Calu3 (cell line): ENCODE results near the gene KIF20B. TPM values are rescaled to one million over a fixed set of nuclear protein-coding genes. Genes with fewer than 3 reads are reported as not detected.

Source experiments
- BruUV-seq: library from RNA; stranded (reverse); fragments of 400-500 nt; replicated peaks from 2 replicates; lab custom pipeline; 2021; lab: Mats Ljungman, UMichigan
- CTCF ChIA-PET: fragments of 300-600 bp; sonication (Branson Sonifier 250); formaldehyde crosslinking; loops from one replicate; lab custom pipeline; 2022; ENCODE audit warnings: antibody characterized with exemption; lab: Charles Lee
- DNase-seq: peaks from one replicate; pipeline ENCODE4 v3.0.0; 2022
- H3K27ac Mint-ChIP-seq: one replicate; pipeline ENCODE4 v1.8.0; 2022; ENCODE audit warnings: mixed read lengths; ENCODE audit not compliant: unreplicated experiment
- H3K27me3 Mint-ChIP-seq: one replicate; pipeline ENCODE4 v1.8.0; 2022; ENCODE audit warnings: mixed read lengths; ENCODE audit not compliant: unreplicated experiment
- H3K36me3 Mint-ChIP-seq: one replicate; pipeline ENCODE4 v1.8.0; 2022; ENCODE audit warnings: mild to moderate bottlenecking, moderate library complexity, mixed read lengths; ENCODE audit not compliant: insufficient read depth, unreplicated experiment
- H3K4me1 Mint-ChIP-seq: one replicate; pipeline ENCODE4 v1.8.0; 2022; ENCODE audit warnings: mild to moderate bottlenecking, low read depth, mixed read lengths; ENCODE audit not compliant: unreplicated experiment
- H3K4me3 Mint-ChIP-seq: one replicate; pipeline ENCODE4 v1.8.0; 2022; ENCODE audit warnings: mild to moderate bottlenecking, low read depth, moderate library complexity, mixed read lengths; ENCODE audit not compliant: unreplicated experiment
- H3K9me3 Mint-ChIP-seq: one replicate; pipeline ENCODE4 v1.8.0; 2022; ENCODE audit warnings: low read depth, mixed read lengths; ENCODE audit not compliant: unreplicated experiment
- intact Hi-C: fragments of 100-400 bp; cut with micrococcal nuclease; formaldehyde crosslinking; loops from one replicate; pipeline ENCODE4 v1.10.0; 2022; ENCODE audit not compliant: unreplicated experiment
- total RNA-seq: library from RNA; stranded (reverse); gene quantifications from 2 replicates; pipeline ENCODE4 v1.2.3, GENCODE V29; 2022
- TF ChIP-seq, protein P1 (sequence below): fragments of 200-600 bp; IDR thresholded peaks from one replicate; pipeline ENCODE4 v1.8.0; 2022; ENCODE audit warnings: antibody characterized with exemption; ENCODE audit not compliant: unreplicated experiment

The KIF20B gene
- total RNA-seq, 1 experiment from 2014 or later = 39.9 TPM

DNA sequence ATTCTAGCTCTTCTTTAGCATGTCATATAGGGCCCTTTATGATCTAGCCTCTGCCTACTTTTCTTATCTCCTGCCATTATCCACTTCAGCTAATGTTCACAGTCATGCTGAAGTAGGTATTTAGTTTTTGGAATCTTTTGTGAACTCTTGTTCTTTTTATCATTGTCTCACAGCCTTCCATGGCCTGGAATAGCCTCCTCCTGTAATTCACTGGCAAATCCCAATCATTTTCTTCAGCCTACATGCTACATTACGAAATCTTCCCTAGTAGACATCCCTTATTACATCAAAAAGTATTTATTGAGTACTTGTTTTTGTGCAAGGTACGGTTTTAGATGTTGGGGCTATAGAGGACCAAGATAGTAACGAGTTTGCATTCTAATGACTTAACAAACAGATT, 3.4 kb upstream of the KIF20B start:
- H3K36me3 Mint-ChIP-seq = peaks cover 19% of the 10 kb centered on the region
- H3K9me3 Mint-ChIP-seq = no peaks in the 10 kb centered on the region
- no peaks in the 10 kb centered on the region for H3K27me3 Mint-ChIP-seq
- TF ChIP-seq, protein P1, sequence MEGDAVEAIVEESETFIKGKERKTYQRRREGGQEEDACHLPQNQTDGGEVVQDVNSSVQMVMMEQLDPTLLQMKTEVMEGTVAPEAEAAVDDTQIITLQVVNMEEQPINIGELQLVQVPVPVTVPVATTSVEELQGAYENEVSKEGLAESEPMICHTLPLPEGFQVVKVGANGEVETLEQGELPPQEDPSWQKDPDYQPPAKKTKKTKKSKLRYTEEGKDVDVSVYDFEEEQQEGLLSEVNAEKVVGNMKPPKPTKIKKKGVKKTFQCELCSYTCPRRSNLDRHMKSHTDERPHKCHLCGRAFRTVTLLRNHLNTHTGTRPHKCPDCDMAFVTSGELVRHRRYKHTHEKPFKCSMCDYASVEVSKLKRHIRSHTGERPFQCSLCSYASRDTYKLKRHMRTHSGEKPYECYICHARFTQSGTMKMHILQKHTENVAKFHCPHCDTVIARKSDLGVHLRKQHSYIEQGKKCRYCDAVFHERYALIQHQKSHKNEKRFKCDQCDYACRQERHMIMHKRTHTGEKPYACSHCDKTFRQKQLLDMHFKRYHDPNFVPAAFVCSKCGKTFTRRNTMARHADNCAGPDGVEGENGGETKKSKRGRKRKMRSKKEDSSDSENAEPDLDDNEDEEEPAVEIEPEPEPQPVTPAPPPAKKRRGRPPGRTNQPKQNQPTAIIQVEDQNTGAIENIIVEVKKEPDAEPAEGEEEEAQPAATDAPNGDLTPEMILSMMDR = no peak
- no peak for DNase-seq
- H3K4me3 Mint-ChIP-seq = no peak overlapping the region
- no peak overlapping the region for H3K27ac Mint-ChIP-seq
- CTCF ChIA-PET = no interaction called here
- intact Hi-C loops = no loop called here
- no TSS peak for BruUV-seq
- H3K4me1 Mint-ChIP-seq = peaks cover 39% of the 10 kb centered on the region

DNA sequence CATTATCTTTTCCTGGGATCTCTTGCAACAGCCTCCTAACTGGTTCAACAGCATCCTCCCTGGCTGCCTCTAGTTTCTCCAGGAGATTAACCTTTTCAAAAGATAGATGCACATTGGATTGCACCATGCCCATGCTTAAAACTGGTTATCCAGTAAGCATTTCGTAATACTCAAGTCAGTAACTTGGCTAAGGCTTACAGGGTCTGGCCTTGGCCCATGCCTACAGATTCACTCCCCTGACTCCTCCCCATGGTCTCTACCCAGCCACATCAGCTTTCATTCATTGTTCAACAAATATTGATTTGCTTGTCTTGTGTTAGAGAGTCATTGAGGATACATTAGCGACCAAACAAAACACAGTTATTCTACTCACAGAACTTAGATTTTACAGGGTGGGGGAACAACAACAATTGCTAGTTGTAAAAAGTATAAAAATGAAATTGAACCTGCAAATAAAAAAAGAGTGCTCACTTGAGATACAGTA, 1.8 kb upstream of the KIF20B start:
- H3K27ac Mint-ChIP-seq = no peak overlapping the region
- TF ChIP-seq, protein P1 = no peak
- no peaks in the 10 kb centered on the region for H3K27me3 Mint-ChIP-seq
- no peaks in the 10 kb centered on the region for H3K9me3 Mint-ChIP-seq
- peaks cover 39% of the 10 kb centered on the region for H3K4me1 Mint-ChIP-seq
- no peak for DNase-seq
- CTCF ChIA-PET = no interaction called here
- intact Hi-C loops = loop anchor here (2.0 to 5.0 kb wide), 4 partner anchors 47 to 132 kb away; partner anchors contain the start of gene PANK1
- BruUV-seq = no TSS peak
- H3K36me3 Mint-ChIP-seq = peaks cover 27% of the 10 kb centered on the region
- peak overlapping the region; percentile 94 for H3K4me3 Mint-ChIP-seq

DNA sequence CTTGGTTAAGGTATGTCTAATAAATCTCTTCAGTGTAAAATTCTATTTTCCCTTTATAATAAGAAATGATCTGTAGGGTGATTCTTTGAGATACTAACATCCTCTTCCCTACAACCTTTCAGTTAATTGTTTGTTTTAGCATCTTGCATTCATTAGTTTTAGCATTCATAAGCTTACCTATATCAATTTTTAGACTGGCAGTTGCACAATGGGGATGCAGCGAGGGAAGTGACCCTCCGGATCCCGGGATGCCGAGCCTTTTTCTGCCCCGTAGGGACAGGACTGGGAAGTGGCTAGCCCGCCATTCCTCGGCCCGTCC, 508 bp upstream of the KIF20B start:
- intact Hi-C loops = loop anchor here (2.0 to 5.0 kb wide), 4 partner anchors 48 to 134 kb away; partner anchors contain the start of gene PANK1
- TSS peak; percentile 88 for BruUV-seq
- TF ChIP-seq, protein P1 = no peak

DNA sequence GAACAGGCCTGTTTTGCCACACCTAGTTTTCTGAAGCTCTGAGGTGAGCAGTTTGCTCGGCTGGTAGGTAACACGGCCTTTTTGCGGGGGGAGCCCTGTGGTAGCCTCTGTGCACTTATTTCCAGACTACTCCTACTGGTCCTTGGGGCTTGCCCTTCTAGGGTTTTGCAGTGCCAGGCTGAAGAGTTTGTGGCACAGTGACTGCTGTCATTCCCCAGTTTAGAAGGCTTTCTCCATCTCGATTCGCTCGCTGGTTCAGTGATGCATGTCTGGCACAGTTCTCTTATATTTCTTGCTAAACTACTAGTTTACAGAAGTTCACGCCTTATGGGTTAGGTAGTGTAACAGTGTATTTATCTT, 711 bp downstream of the KIF20B start:
- intact Hi-C loops = loop anchor here (5.0 kb wide), 2 partner anchors 70 to 135 kb away; no protein-coding TSS in a partner anchor
- DNase-seq = peak; percentile 11
- Mint-ChIP-seq H3K27ac (peak overlapping the region; percentile 95), H3K4me1 (peaks cover 24% of the 10 kb centered on the region), H3K36me3 (peaks cover 27% of the 10 kb centered on the region), H3K4me3 (peak overlapping the region; percentile 94), H3K27me3 (no peaks in the 10 kb centered on the region), H3K9me3 (no peaks in the 10 kb centered on the region)
- CTCF ChIA-PET = no interaction called here
- TF ChIP-seq, protein P1 = no peak
- no TSS peak for BruUV-seq

More for the DNA sequence above, 508 bp upstream of the KIF20B start:
- H3K27me3 Mint-ChIP-seq = no peaks in the 10 kb centered on the region
- H3K9me3 Mint-ChIP-seq = no peaks in the 10 kb centered on the region
- no peak for DNase-seq
- CTCF ChIA-PET = interaction anchor here (0.6 to 0.9 kb wide), 3 partner anchors 57 to 100 kb away, joined by 4 to 7 read pairs (median 6); no protein-coding TSS in a partner anchor
- peak overlapping the region; percentile 95 for H3K27ac Mint-ChIP-seq
- H3K4me3 Mint-ChIP-seq = peak overlapping the region; percentile 94
- H3K4me1 Mint-ChIP-seq = peaks cover 29% of the 10 kb centered on the region
- H3K36me3 Mint-ChIP-seq = peaks cover 27% of the 10 kb centered on the region
